OCI-LY1 (cell line): ENCODE results near the gene TRRAP.

Experiments
- H2AFZ ChIP-seq: fragments of 200-600 bp; sonication (generic), shearing (Covaris generic); 2 replicates; pipeline ENCODE4 v1.6.0; 2014; ENCODE audit warnings: antibody characterized with exemption, mild to moderate bottlenecking, low read length
- H3F3A ChIP-seq: fragments of 200-600 bp; sonication (generic), shearing (Covaris generic); 2 replicates; pipeline ENCODE4 v1.6.0; 2014; ENCODE audit warnings: mild to moderate bottlenecking, antibody characterized with exemption, low read length, moderate library complexity; ENCODE audit not compliant: insufficient read depth
- H3K27ac ChIP-seq: fragments of 200-600 bp; sonication (generic); 2 replicates; pipeline ENCODE4 v1.5.1; 2014; ENCODE audit warnings: low read length, mixed run types, mild to moderate bottlenecking, low read depth; ENCODE audit not compliant: poor library complexity, severe bottlenecking
- H3K27me3 ChIP-seq: fragments of 200-600 bp; sonication (generic); 2 replicates; pipeline ENCODE4 v1.6.0; 2014; ENCODE audit warnings: antibody characterized with exemption, mild to moderate bottlenecking, low read length, moderate library complexity; ENCODE audit not compliant: insufficient read depth
- H3K36me3 ChIP-seq: fragments of 200-600 bp; sonication (generic); 2 replicates; pipeline ENCODE4 v1.6.1; 2014; ENCODE audit warnings: mild to moderate bottlenecking, antibody characterized with exemption, low read length, moderate library complexity, mixed read lengths; ENCODE audit not compliant: insufficient read depth
- H3K4me1 ChIP-seq: fragments of 200-600 bp; sonication (generic); 2 replicates; pipeline ENCODE4 v1.5.1; 2014; ENCODE audit warnings: mild to moderate bottlenecking, low read length, moderate library complexity; ENCODE audit not compliant: insufficient read depth, severe bottlenecking
- H3K4me2 ChIP-seq: fragments of 200-600 bp; sonication (generic), shearing (Covaris generic); 2 replicates; pipeline ENCODE4 v1.6.1; 2014; ENCODE audit warnings: low read length
- H3K4me3 ChIP-seq: fragments of 200-600 bp; sonication (generic); 2 replicates; pipeline ENCODE4 v1.5.1; 2014; ENCODE audit warnings: low read length, low read depth, mild to moderate bottlenecking, mixed read lengths; ENCODE audit not compliant: poor library complexity, severe bottlenecking
- H3K79me2 ChIP-seq: fragments of 200-600 bp; shearing (Covaris generic); 2 replicates; pipeline ENCODE4 v1.6.1; 2016; ENCODE audit warnings: mixed run types, low read length, mixed read lengths; ENCODE audit not compliant: insufficient read depth
- H3K9ac ChIP-seq: fragments of 200-600 bp; sonication (generic), shearing (Covaris generic); 2 replicates; pipeline ENCODE4 v1.6.1; 2014; ENCODE audit warnings: mild to moderate bottlenecking, low read length, mixed read lengths
- H3K9me2 ChIP-seq: fragments of 200-600 bp; sonication (generic), shearing (Covaris generic); 2 replicates; pipeline ENCODE4 v1.6.1; 2014; ENCODE audit warnings: low read depth, mild to moderate bottlenecking, low read length, mixed read lengths
- H3K9me3 ChIP-seq: fragments of 200-600 bp; shearing (Covaris generic); 2 replicates; pipeline ENCODE4 v1.6.1; 2014; ENCODE audit warnings: low read length, mixed read lengths
- H4K20me1 ChIP-seq: fragments of 200-600 bp; sonication (generic), shearing (Covaris generic); 2 replicates; pipeline ENCODE4 v1.6.0; 2016; ENCODE audit warnings: mild to moderate bottlenecking, low read length; ENCODE audit not compliant: insufficient read depth
- CTCF ChIP-seq: fragments of 200-600 bp; sonication (generic), shearing (Covaris generic); IDR thresholded peaks from 2 replicates; pipeline ENCODE4 v1.5.1; 2017; ENCODE audit warnings: mild to moderate bottlenecking, antibody characterized with exemption, low read length, moderate library complexity, mixed read lengths
- EZH2 ChIP-seq: fragments of 200-600 bp; sonication (generic), shearing (Covaris generic); IDR thresholded peaks from 2 replicates; pipeline ENCODE4 v1.8.0; 2017; ENCODE audit warnings: borderline replicate concordance, mixed run types, mild to moderate bottlenecking, antibody characterized with exemption, low read length, moderate library complexity, mixed read lengths

Gene TRRAP

GRCh38 chr7:99028261-99028973, 150.1 kb downstream of the TRRAP start:
- no peaks in the 10 kb centered on the region for H3K4me1 ChIP-seq
- H3K9me3 ChIP-seq: no peaks in the 10 kb centered on the region
- H3K79me2 ChIP-seq: no peaks in the 10 kb centered on the region
- no peaks in the 10 kb centered on the region for H3K27me3 ChIP-seq
- H4K20me1 ChIP-seq: no peaks in the 10 kb centered on the region
- H3K4me3 ChIP-seq: no peak overlapping the region
- TF ChIP-seq EZH2 (no peak), CTCF (no peak)
- H3K27ac ChIP-seq: no peak overlapping the region
- H3F3A ChIP-seq: no peaks in the 10 kb centered on the region
- H3K9me2 ChIP-seq: no peaks in the 10 kb centered on the region
- H2AFZ ChIP-seq: no peak overlapping the region
- peaks cover 56% of the 10 kb centered on the region for H3K36me3 ChIP-seq
- H3K9ac ChIP-seq: no peak overlapping the region
- no peak overlapping the region for H3K4me2 ChIP-seq

DNA sequence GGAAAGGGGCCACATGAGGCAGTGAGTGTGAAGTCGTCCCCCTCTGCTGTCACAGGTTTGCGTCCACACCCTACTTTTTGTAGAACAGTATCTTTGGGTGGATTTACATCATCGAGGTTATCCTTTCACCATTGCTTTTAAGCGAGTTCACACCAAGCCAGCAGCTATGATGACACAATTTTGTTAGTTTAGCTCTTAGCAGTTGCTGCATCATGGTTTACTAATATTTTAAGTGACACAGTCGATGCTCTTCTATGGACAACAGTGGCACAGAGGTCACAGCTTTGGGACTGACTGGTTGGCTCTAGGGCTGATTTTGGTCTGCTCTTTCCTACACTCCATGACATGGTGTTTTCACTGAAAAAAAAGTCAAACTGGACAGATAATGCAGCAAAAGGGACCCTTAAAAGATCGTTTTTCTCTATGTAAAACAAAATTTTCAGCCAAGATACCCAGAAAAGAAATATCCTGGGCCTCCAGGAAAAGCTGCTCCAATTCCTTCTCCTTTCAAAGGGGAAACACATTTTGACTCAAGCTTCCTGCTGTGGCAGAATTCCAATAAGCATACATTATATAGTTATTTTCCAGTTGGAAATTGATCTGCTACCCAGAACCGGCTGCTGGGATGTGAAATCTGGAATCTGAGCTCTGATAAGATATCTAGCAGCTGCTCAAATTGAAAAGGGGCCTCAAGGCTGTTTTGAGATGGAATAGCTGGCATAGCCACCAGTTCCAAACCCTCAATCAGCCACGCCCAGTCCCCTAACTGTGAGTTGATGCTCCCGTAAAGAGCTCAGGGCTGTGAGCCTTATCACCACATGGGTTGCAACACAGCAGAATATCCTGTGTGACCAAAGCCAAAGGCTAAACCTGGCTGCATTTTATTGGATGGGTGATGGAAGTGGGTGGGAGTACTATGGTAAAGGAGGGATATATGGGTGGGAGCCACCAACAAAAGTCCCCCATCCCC, 151.4 kb downstream of the TRRAP start:
- no peaks in the 10 kb centered on the region for H3F3A ChIP-seq
- H3K4me2 ChIP-seq: no peak overlapping the region
- H3K9me3 ChIP-seq: no peaks in the 10 kb centered on the region
- H3K79me2 ChIP-seq: no peaks in the 10 kb centered on the region
- no peak overlapping the region for H2AFZ ChIP-seq
- no peaks in the 10 kb centered on the region for H3K27me3 ChIP-seq
- no peaks in the 10 kb centered on the region for H3K9me2 ChIP-seq
- H3K9ac ChIP-seq: no peak overlapping the region
- H3K27ac ChIP-seq: no peak overlapping the region
- H3K36me3 ChIP-seq: peaks cover 70% of the 10 kb centered on the region
- no peak for TF ChIP-seq CTCF
- no peak for TF ChIP-seq EZH2
- H4K20me1 ChIP-seq: no peaks in the 10 kb centered on the region
- no peak overlapping the region for H3K4me3 ChIP-seq
- no peaks in the 10 kb centered on the region for H3K4me1 ChIP-seq

DNA sequence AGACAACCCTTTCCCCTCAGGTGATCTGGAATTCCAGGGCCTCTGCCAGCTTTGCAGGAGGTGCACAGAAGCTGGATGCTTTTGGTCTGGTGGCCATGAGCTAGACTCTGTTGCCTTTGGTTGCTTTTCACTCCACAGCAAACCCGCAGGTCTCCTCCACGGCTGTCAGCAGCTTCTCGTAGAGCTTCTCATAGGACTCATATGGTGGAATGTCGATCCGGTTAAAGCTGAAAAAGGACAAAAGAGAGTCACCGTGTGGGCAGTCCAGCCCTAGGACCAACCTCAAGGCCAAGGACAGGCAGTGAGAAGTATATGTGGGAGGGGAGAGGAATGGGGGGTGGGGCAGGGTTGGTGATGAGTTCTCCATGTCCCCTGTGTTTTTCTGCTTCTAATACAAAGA, 152.1 kb downstream of the TRRAP start:
- H3K36me3 ChIP-seq: peaks cover 77% of the 10 kb centered on the region
- no peaks in the 10 kb centered on the region for H3F3A ChIP-seq
- H3K27ac ChIP-seq: no peak overlapping the region
- no peaks in the 10 kb centered on the region for H3K79me2 ChIP-seq
- no peaks in the 10 kb centered on the region for H4K20me1 ChIP-seq
- no peak overlapping the region for H3K4me3 ChIP-seq
- H3K9me2 ChIP-seq: no peaks in the 10 kb centered on the region
- TF ChIP-seq CTCF: no peak
- TF ChIP-seq EZH2: no peak
- H3K9ac ChIP-seq: no peak overlapping the region
- no peak overlapping the region for H2AFZ ChIP-seq
- H3K9me3 ChIP-seq: no peaks in the 10 kb centered on the region
- no peaks in the 10 kb centered on the region for H3K4me1 ChIP-seq
- H3K4me2 ChIP-seq: no peak overlapping the region
- no peaks in the 10 kb centered on the region for H3K27me3 ChIP-seq
